ENCODE data around the gene UQCRC2.

DNA sequence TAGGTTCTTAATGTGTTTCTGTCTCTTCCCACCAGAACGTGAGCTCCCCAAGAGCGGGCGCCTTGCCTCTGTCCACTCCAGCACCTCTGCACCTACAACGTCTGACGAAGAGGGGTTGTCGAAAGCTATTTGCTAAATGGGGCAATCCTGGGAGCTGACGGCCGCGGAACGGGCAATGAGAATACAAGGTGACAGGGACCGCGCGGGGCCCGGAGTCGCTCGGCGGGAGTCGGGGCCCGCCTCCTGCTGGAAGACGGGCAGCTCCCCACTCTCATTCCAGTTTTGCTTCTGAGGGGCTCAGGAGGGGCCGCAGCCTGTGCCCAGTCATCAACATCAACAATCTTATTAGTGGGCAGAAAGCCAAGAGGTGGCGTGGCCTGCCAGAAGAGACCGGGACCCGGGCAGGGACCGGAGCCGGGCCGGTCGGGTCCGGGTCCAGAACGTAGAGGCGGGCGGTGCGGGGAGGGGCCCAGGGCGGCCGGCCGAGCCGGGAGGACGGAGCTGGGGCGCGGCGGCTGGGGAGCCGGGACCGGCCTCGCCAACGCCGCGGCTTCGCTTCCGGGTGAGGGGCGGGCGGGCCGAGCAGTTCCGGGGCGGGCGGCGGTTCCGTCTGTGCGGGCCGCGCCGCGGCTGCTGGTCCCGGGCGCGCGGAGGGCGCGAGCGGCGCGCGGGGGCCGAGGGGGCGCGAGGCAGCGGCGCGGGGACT is 54.5 kb downstream of the UQCRC2 start, which contains the start of gene MOSMO:
- TF ChIP-seq CTCF (IDR thresholded peaks at IDR 0.05) = peak in 4 of 6 experiments; percentile 4 to 16 (median 10)
- TF ChIP-seq POLR2A (IDR thresholded peaks at IDR 0.05) = peak; percentile 45 to 58

Measured in adrenal gland (tissue), 5 donors.